ENCODE measurements around the gene PLAU.

DNA sequence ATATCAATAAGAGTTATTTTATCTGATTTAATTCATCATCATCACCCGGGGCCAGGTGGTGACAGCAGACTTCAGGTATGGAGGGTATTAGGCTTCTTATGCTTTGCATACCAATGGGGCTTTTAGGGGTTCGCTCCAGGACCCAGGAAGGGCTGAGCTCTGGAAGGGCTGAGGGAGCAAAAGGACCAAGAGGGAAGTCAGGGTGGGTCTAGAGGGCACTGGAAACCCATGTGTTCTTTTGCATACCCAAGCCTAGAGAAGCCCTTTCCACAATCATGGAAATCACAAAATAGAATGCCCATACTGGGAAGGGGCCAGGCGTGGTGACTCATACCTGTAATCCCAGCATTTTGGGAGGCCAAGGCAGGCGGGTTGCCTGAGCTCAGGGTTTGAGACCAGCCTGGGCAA is 56.1 kb downstream of the PLAU start:
- TF ChIP-seq, protein P1, sequence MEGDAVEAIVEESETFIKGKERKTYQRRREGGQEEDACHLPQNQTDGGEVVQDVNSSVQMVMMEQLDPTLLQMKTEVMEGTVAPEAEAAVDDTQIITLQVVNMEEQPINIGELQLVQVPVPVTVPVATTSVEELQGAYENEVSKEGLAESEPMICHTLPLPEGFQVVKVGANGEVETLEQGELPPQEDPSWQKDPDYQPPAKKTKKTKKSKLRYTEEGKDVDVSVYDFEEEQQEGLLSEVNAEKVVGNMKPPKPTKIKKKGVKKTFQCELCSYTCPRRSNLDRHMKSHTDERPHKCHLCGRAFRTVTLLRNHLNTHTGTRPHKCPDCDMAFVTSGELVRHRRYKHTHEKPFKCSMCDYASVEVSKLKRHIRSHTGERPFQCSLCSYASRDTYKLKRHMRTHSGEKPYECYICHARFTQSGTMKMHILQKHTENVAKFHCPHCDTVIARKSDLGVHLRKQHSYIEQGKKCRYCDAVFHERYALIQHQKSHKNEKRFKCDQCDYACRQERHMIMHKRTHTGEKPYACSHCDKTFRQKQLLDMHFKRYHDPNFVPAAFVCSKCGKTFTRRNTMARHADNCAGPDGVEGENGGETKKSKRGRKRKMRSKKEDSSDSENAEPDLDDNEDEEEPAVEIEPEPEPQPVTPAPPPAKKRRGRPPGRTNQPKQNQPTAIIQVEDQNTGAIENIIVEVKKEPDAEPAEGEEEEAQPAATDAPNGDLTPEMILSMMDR (IDR thresholded peaks at IDR 0.05; ENCODE audit: insufficient read depth, low read depth, low read length), result no peak
- TF ChIP-seq EZH2 (IDR thresholded peaks at IDR 0.05; ENCODE audit: insufficient read depth, low read length), result no peak
